ENCODE results near the gene MARVELD2.

DNA sequence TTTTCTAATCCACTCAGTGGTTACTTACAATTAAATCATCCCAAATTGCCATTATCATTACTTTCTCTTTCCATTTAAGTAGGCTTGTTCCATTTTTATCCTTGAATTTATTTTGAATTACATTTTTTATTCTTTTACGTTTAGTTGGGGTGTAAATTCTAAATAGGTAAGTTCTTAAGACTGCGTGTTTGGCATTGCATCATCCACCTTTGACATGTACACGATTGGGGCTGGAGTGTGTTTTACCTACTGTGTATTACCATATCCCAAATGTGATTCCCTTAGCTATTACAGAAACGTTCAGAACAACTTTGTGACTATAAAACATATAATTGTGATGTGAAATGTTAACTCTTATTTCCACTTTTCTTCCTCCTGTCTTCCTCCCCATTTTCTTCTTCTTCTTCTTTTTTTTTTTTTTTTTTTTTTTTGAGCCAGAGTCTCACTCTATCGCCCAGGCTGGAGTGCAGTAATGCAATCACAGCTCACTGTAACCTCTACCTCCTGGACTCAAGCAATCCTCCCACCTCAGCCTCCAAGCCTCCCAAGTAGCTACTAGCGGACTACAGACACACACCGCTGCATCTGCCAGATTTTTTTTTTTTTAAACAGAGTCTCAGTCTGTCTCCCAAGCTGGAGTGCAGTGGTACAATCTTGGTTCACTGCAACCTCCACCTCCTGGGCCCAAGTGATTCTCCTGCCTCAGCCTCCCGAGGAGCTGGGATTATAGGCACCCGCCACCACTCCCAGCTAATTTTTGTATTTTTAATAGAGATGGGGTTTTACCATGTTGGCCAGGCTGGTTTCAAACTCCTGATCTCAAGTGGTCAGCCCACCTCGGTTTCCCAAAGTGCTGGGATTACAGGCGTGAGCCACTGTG is 16.7 kb downstream of the MARVELD2 start:
- TF ChIP-seq POLR2A (IDR thresholded peaks at IDR 0.05) (no peak), POLR2AphosphoS5 (IDR thresholded peaks at IDR 0.05) (no peak), CTCF (IDR thresholded peaks at IDR 0.05) (no peak), EP300 (IDR thresholded peaks at IDR 0.05) (no peak)
